PC-9 (cell line): ENCODE results near the gene SLC24A4. TPM values are rescaled to one million over a fixed set of nuclear protein-coding genes. Genes with fewer than 3 reads are reported as not detected.

Source experiments
- BruUV-seq: library from RNA; stranded (reverse); fragments of 400-500 nt; replicated peaks from 2 replicates; lab custom pipeline; 2021; lab: Mats Ljungman, UMichigan
- CTCF ChIA-PET: fragments of 300-600 bp; sonication (Branson Sonifier 250); formaldehyde crosslinking; loops from one replicate; lab custom pipeline; 2022; ENCODE audit warnings: antibody characterized with exemption; lab: Charles Lee
- POLR2A ChIA-PET: fragments of 300-600 bp; sonication (Branson Sonifier 250); formaldehyde crosslinking; loops from one replicate; lab custom pipeline; 2022; ENCODE audit warnings: antibody characterized with exemption; ENCODE audit not compliant: unreplicated experiment; lab: Charles Lee
- DNase-seq, 2 experiments: peaks; one replicate each; pipeline versions ENCODE4 v3.0.0 to v3.0.0-alpha.2; 2015 to 2022; ENCODE audit warnings: mixed read lengths in 1 of 2
- H2AFZ ChIP-seq: fragments of 200-600 bp; sonication (generic); 2 replicates; pipeline ENCODE4 v1.8.1; 2017; ENCODE audit warnings: antibody characterized with exemption
- H3F3A ChIP-seq: fragments of 200-600 bp; sonication (generic); 2 replicates; pipeline ENCODE4 v1.8.1; 2017; ENCODE audit warnings: antibody characterized with exemption, mild to moderate bottlenecking, low read depth; ENCODE audit not compliant: insufficient read depth
- H3K27ac ChIP-seq: fragments of 200-600 bp; sonication (generic); 2 replicates; pipeline ENCODE4 v1.6.1; 2016; ENCODE audit warnings: mixed run types
- H3K27me3 ChIP-seq: fragments of 200-600 bp; sonication (generic); 2 replicates; pipeline ENCODE4 v1.6.1; 2016; ENCODE audit warnings: low read depth, mixed run types; ENCODE audit not compliant: insufficient read depth
- H3K36me3 ChIP-seq: fragments of 200-600 bp; sonication (generic); 2 replicates; pipeline ENCODE4 v1.6.1; 2016; ENCODE audit warnings: low read depth, mixed run types
- H3K4me1 ChIP-seq: fragments of 200-600 bp; sonication (generic); replicated peaks from 2 replicates; pipeline ENCODE4 v1.6.1; 2016; ENCODE audit warnings: mixed run types; ENCODE audit not compliant: insufficient read depth
- H3K4me2 ChIP-seq: fragments of 200-600 bp; sonication (generic); 2 replicates; pipeline ENCODE4 v1.6.1; 2017; ENCODE audit warnings: mixed run types
- H3K4me3 ChIP-seq: fragments of 200-600 bp; sonication (generic); 2 replicates; pipeline ENCODE4 v1.6.1; 2016; ENCODE audit warnings: mixed run types
- H3K79me2 ChIP-seq: fragments of 200-600 bp; sonication (generic); 2 replicates; pipeline ENCODE4 v1.6.1; 2017; ENCODE audit warnings: low read depth, mixed run types
- H3K9me2 ChIP-seq: fragments of 200-600 bp; sonication (generic); 2 replicates; pipeline ENCODE4 v1.8.1; 2017; ENCODE audit warnings: mild to moderate bottlenecking; ENCODE audit not compliant: insufficient read depth
- H3K9me3 ChIP-seq: fragments of 200-600 bp; sonication (generic); 2 replicates; pipeline ENCODE4 v1.8.1; 2016; ENCODE audit warnings: low read depth; ENCODE audit not compliant: insufficient read depth
- H4K20me1 ChIP-seq: fragments of 200-600 bp; sonication (generic); 2 replicates; pipeline ENCODE4 v1.8.1; 2017; ENCODE audit not compliant: insufficient read depth
- CTCF ChIP-seq: fragments of 200-600 bp; sonication (generic); conservative IDR thresholded peaks from 2 replicates; pipeline ENCODE4 v1.6.1; 2017; ENCODE audit warnings: mixed run types, antibody characterized with exemption, mild to moderate bottlenecking, moderate library complexity
- EZH2 ChIP-seq: fragments of 200-600 bp; sonication (generic); IDR thresholded peaks from 2 replicates; pipeline ENCODE4 v1.8.0; 2017; ENCODE audit warnings: antibody characterized with exemption, low read depth
- intact Hi-C: fragments of 100-400 bp; cut with micrococcal nuclease; formaldehyde crosslinking; loops from one replicate; pipeline ENCODE4 v1.10.0; 2022; ENCODE audit not compliant: unreplicated experiment
- total RNA-seq: library from RNA; stranded (reverse); gene quantifications from 2 replicates; pipeline ENCODE4 v1.2.3, GENCODE V29; 2021

The SLC24A4 gene
- total RNA-seq, 1 experiment from 2014 or later = not detected

- H3K79me2 ChIP-seq = no peaks in the 10 kb centered on the region
- intact Hi-C loops = loop anchor here (5.0 to 10.0 kb wide), 2 partner anchors 233 to 324 kb away; no protein-coding TSS in a partner anchor
- H3K27me3 ChIP-seq = no peaks in the 10 kb centered on the region
- H3K36me3 ChIP-seq = no peaks in the 10 kb centered on the region
- no peaks in the 10 kb centered on the region for H3F3A ChIP-seq
- BruUV-seq = no TSS peak
- H3K4me1 ChIP-seq = no peaks in the 10 kb centered on the region
- no peaks in the 10 kb centered on the region for H3K9me2 ChIP-seq
- H3K4me3 ChIP-seq = no peak overlapping the region
- no peak overlapping the region for H2AFZ ChIP-seq
- no peaks in the 10 kb centered on the region for H4K20me1 ChIP-seq
- ChIA-PET CTCF (no interaction called here), POLR2A (interaction anchor here (0.6 kb wide), 1 partner anchor 106 kb away, joined by 3 read pairs; no protein-coding TSS in a partner anchor)
- no peaks in the 10 kb centered on the region for H3K9me3 ChIP-seq
- H3K27ac ChIP-seq = no peak overlapping the region
- no peak for TF ChIP-seq CTCF
- no peak for TF ChIP-seq EZH2
- H3K4me2 ChIP-seq = no peak overlapping the region
- DNase-seq = no peak
Observed at GRCh38 chr14:92459030-92459949, 136.3 kb downstream of the SLC24A4 start.

DNA sequence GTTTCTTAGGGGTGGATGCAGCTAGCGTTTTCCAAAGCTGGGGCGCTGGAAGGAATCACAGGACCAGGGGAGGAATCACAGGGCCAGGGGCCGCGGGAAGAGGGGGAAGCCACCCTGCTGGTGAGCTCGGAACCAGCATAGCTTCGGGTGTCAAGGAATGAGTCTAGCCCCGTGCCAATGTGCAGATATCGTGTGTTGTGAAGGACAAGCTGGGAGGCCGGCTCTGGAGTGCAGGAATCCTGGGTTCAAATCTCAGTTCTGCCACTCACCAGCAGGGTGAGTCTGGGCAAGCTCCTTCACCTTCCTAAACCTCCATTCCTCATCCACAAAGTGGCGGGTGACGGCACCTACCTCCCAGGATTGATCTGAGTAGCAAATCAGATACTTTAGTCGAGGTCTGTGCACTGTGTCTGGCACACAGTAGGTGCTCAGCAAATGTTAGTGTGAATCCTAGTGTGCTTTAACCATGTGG, 137.0 kb downstream of the SLC24A4 start:
- Histone ChIP-seq H3K79me2 (no peaks in the 10 kb centered on the region), H3K9me3 (no peaks in the 10 kb centered on the region), H3K9me2 (no peaks in the 10 kb centered on the region), H3K4me3 (no peak overlapping the region), H3K27ac (no peak overlapping the region), H3K4me2 (no peak overlapping the region), H3F3A (no peaks in the 10 kb centered on the region), H3K36me3 (no peaks in the 10 kb centered on the region), H3K27me3 (no peaks in the 10 kb centered on the region), H3K4me1 (no peaks in the 10 kb centered on the region), H4K20me1 (no peaks in the 10 kb centered on the region), H2AFZ (no peak overlapping the region)
- TF ChIP-seq CTCF = no peak
- TF ChIP-seq EZH2 = no peak
- intact Hi-C loops = loop anchor here (5.0 to 10.0 kb wide), 2 partner anchors 232 to 325 kb away; no protein-coding TSS in a partner anchor
- BruUV-seq = no TSS peak
- DNase-seq = no peak
- ChIA-PET CTCF (no interaction called here), POLR2A (interaction anchor here (0.6 kb wide), 1 partner anchor 105 kb away, joined by 3 read pairs; no protein-coding TSS in a partner anchor)

GRCh38 chr14:92460541-92460915, 137.6 kb downstream of the SLC24A4 start:
- Histone ChIP-seq H2AFZ (no peak overlapping the region), H3K9me2 (no peaks in the 10 kb centered on the region), H3K27ac (no peak overlapping the region), H3K36me3 (no peaks in the 10 kb centered on the region), H3F3A (no peaks in the 10 kb centered on the region), H4K20me1 (no peaks in the 10 kb centered on the region), H3K9me3 (no peaks in the 10 kb centered on the region), H3K4me3 (no peak overlapping the region), H3K4me1 (no peaks in the 10 kb centered on the region), H3K27me3 (no peaks in the 10 kb centered on the region), H3K79me2 (no peaks in the 10 kb centered on the region), H3K4me2 (no peak overlapping the region)
- ChIA-PET POLR2A (no interaction called here), CTCF (no interaction called here)
- no TSS peak for BruUV-seq
- no peak for DNase-seq
- intact Hi-C loops = no loop called here
- TF ChIP-seq EZH2 (no peak), CTCF (no peak)
